Body of pancreas (tissue), 4 donors: ENCODE measurements around the gene RPP14.

Experiments used
- CTCF ChIP-seq, 7 experiments: fragments of 450-650 bp in 4 of 7; fragments of 200-600 bp in 3 of 7; sonication (generic) in 3 of 7; IDR thresholded peaks; one replicate each; pipeline ENCODE4 v1.5.1; 2016 to 2019; ENCODE audit warnings: antibody characterized with exemption in 7 of 7
- POLR2A ChIP-seq, 3 donors: fragments of 450-650 bp; IDR thresholded peaks; one replicate each; pipeline ENCODE4 v1.6.1; 2016; ENCODE audit warnings: antibody characterized with exemption in 3 of 3, mild to moderate bottlenecking in 2 of 3

- TF ChIP-seq CTCF (IDR thresholded peaks at IDR 0.05) (no peak), POLR2A (IDR thresholded peaks at IDR 0.05) (no peak)
These were observed 28.4 kb downstream of the RPP14 start for GRCh38 chr3:58334506-58334884.
